Fibroblast of villous mesenchyme (primary cell): ENCODE measurements around the gene VRK1. TPM values are rescaled to one million over a fixed set of nuclear protein-coding genes. Genes with fewer than 3 reads are reported as not detected.

Experiments used
- DNase-seq: peaks from one replicate; pipeline ENCODE4 v3.0.0-alpha.2; 2010; ENCODE audit warnings: low read depth
- H3K4me3 ChIP-seq: 2 replicates; pipeline ENCODE4 v1.5.1; 2011; ENCODE audit warnings: low read depth, mild to moderate bottlenecking, low read length
- total RNA-seq: library from RNA; depleted of rRNA; stranded (reverse); fragments of >200 nt; gene quantifications from 2 replicates; pipeline ENCODE4 v1.2.3, GENCODE V29; 2012
- TF ChIP-seq, protein P1 (sequence below): IDR thresholded peaks from 2 replicates; pipeline ENCODE4 v1.5.1; 2012; ENCODE audit warnings: low read depth, mild to moderate bottlenecking, low read length; ENCODE audit not compliant: insufficient read depth

VRK1 gene
- total RNA-seq, 1 donor, result 47.1 TPM

DNA sequence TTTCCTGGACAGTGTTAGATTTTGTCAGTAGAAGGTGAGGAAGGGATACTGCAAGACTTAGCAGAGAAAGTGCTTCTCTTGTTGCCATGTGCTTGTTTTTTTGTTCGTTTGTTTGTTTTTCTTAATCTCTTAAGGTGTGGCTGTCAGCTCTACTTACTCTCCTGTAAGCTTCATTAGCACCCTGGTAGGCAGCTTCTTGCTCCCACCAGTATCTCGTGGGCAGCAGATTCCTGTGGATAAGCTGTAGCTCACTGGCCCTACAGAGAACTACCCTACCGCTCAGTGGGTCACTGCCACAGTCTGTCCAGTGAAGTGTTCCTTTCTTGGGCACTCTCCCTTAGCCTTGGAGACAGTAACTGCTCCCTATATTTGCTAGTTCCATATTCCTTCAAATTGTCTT lies 30.1 kb downstream of the VRK1 start:
- TF ChIP-seq, protein P1, sequence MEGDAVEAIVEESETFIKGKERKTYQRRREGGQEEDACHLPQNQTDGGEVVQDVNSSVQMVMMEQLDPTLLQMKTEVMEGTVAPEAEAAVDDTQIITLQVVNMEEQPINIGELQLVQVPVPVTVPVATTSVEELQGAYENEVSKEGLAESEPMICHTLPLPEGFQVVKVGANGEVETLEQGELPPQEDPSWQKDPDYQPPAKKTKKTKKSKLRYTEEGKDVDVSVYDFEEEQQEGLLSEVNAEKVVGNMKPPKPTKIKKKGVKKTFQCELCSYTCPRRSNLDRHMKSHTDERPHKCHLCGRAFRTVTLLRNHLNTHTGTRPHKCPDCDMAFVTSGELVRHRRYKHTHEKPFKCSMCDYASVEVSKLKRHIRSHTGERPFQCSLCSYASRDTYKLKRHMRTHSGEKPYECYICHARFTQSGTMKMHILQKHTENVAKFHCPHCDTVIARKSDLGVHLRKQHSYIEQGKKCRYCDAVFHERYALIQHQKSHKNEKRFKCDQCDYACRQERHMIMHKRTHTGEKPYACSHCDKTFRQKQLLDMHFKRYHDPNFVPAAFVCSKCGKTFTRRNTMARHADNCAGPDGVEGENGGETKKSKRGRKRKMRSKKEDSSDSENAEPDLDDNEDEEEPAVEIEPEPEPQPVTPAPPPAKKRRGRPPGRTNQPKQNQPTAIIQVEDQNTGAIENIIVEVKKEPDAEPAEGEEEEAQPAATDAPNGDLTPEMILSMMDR, result no peak
- no peak overlapping the region for H3K4me3 ChIP-seq
- no peak for DNase-seq

DNA sequence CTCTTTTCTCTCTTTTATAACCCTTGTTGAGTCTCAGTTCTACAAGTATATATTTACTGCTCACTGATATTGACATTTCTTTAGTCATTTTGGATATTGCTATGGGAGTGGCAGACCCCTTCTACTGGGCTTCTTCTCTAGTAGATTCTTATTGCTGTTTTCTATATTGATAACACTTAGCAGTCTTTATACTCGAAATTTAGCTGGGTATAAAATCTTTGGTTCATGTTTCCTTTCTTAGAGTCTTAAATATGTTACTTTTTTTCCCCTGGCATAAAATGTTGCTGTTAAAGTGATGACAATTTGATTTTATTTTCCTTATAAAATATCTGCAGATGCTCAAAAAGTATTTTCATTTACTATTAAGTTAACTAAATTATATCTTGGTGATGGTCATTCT lies 32.6 kb downstream of the VRK1 start:
- no peak for DNase-seq
- no peak overlapping the region for H3K4me3 ChIP-seq
- TF ChIP-seq, protein P1, result no peak

DNA sequence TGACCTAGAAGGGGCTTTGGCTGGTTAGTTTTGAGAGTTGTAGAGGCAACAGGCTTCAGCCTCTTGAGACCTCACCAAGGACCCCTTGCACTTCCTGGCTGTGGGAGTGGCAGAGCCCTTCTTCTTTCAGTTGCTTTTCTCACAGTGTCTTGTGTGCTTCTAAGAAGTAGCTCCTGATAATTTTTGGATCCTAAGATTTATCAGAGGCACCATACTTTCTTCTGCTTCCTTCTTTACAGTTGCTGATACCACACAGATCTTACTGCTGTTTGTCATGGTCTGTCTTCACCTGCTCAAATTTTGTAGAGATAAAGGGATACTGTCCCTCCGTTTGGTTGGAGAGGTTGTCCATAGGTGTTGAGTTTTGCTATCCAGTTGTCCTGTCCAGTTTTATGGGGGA lies 33.8 kb downstream of the VRK1 start:
- TF ChIP-seq, protein P1, result no peak
- no peak for DNase-seq

DNA sequence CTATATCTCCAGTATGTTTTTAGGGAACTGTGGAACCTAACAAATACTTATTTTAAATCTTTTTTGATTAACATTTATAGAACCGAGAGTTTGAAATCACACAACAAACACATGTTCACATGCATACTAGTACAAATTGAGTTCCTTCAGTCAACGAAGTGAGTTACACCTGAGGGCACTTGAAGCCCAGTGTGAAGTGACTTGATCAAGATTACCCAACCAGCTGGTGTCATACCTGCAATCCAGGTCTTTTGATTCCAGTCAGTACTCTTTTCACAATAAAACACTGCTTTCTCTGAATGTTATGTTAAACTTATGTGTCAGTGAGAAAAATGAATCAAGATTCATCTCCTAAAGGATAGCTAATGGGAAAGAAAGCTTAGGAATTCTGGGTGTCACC lies 35.2 kb downstream of the VRK1 start:
- no peak for DNase-seq
- no peak overlapping the region for H3K4me3 ChIP-seq
- TF ChIP-seq, protein P1, result no peak

More for the DNA sequence above, 33.8 kb downstream of the VRK1 start:
- H3K4me3 ChIP-seq, result no peak overlapping the region

DNA sequence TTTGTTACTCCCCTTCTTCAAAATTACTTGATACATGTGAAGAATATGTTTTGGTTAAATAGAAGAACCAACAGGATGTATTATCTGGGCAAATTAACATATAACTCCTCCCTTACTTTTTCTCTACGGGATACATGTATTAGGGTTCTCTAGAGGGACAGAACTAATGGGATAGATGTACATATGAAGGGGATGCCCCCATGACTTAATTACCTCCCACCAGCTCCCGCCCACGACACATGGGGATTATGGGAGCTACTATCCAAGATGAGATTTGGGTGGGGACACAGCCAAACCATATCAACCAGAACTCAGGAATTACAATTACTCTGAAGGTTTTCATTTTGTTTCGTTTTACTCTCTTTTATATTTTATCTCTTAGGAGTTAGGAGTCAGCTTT lies 41.3 kb downstream of the VRK1 start:
- no peak for DNase-seq
- TF ChIP-seq, protein P1, result no peak
- no peak overlapping the region for H3K4me3 ChIP-seq

DNA sequence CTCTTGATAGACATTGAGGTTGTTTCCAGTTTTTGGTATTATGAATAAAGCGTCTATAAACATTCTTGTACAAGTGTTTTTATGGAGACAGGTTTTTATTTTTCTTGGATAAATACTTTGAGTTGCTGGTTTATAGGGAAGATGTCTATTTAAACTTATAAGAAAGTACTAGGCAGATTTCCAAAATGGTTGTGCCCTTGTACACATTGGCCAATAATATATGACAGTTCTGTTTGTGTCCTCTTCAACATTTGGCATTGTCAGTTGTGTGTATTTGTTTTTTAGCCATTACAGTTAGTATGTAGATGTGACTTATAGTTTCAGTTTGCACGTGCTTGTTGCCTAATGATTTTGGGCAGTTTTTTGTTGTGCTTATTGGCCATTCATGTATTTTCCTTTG lies 42.1 kb downstream of the VRK1 start:
- no peak for DNase-seq
- TF ChIP-seq, protein P1, result no peak
- no peak overlapping the region for H3K4me3 ChIP-seq

DNA sequence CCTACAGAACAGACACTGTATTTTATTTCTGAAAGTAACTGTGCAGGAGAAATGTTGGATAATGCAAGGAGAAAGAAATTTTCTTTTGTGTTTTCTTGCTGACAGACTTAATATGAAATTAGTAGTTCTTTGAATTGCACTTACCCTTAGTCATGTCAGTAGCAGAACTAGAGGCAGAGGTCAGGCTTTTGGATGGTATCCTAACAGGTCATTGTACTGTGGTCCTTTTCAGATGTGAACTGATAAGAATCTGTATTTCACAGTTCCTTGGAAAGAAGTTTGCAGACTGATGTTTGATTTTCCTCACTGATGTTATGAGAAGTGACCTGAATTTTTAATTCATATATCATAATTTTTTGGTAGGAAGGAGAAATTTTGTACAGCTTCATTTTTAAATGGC lies 46.0 kb downstream of the VRK1 start:
- H3K4me3 ChIP-seq, result no peak overlapping the region
- DNase-seq, result no peak
- TF ChIP-seq, protein P1, result no peak
